Keratinocyte (primary cell): ENCODE results near the gene CAPN1.

Experiments
- EZH2 ChIP-seq: IDR thresholded peaks from one replicate; pipeline ENCODE4 v1.6.1; 2012; ENCODE audit warnings: inconsistent platforms, mild to moderate bottlenecking, low read length, moderate library complexity
- TF ChIP-seq, protein P1 (sequence below), 3 experiments: IDR thresholded peaks in 1 of 3; conservative IDR thresholded peaks in 1 of 3; optimal IDR thresholded peaks in 1 of 3; 2 replicates in 2 of 3; 3 replicates in 1 of 3; pipeline versions ENCODE3 to v1.5.1; 2011; ENCODE audit warnings: low read length in 3 of 3, mild to moderate bottlenecking in 3 of 3, moderate library complexity in 2 of 3, control low read depth in 1 of 3, inconsistent platforms in 1 of 3; ENCODE audit not compliant: insufficient read depth in 2 of 3; ENCODE audit errors: extremely low read depth in 1 of 3

GRCh38 chr11:65133724-65134123, 48.0 kb upstream of the CAPN1 start:
- TF ChIP-seq, protein P1, sequence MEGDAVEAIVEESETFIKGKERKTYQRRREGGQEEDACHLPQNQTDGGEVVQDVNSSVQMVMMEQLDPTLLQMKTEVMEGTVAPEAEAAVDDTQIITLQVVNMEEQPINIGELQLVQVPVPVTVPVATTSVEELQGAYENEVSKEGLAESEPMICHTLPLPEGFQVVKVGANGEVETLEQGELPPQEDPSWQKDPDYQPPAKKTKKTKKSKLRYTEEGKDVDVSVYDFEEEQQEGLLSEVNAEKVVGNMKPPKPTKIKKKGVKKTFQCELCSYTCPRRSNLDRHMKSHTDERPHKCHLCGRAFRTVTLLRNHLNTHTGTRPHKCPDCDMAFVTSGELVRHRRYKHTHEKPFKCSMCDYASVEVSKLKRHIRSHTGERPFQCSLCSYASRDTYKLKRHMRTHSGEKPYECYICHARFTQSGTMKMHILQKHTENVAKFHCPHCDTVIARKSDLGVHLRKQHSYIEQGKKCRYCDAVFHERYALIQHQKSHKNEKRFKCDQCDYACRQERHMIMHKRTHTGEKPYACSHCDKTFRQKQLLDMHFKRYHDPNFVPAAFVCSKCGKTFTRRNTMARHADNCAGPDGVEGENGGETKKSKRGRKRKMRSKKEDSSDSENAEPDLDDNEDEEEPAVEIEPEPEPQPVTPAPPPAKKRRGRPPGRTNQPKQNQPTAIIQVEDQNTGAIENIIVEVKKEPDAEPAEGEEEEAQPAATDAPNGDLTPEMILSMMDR (optimal IDR thresholded peaks at IDR 0.05 in 1 of 3, IDR thresholded peaks at IDR 0.05 in 1 of 3, conservative IDR thresholded peaks at IDR 0.05 in 1 of 3; ENCODE audit: extremely low read depth in 1 of 3, insufficient read depth in 2 of 3, low read length in 3 of 3), result no peak
- TF ChIP-seq EZH2, result no peak
